Measurements from ENCODE around the gene OR56A5.

DNA sequence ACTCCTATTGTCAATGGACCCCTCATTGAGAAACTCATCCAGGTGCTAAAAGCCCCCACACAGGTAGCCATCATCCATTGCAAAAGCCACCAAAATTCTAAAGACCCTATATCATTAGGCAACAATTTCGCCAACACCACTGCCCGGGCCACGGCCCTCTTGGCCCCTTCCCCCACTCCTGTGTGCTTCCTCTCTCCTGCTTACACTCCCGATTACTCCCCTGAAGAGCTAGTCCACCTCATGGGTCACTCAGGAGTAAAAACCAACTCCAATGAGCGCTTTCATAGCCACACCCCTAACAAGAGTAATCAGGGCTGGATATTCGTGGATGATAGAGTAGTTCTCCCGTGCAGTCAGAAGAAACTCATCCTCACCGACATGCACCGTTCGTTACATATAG, 35.2 kb downstream of the OR56A5 start:
- TF ChIP-seq, protein P1, sequence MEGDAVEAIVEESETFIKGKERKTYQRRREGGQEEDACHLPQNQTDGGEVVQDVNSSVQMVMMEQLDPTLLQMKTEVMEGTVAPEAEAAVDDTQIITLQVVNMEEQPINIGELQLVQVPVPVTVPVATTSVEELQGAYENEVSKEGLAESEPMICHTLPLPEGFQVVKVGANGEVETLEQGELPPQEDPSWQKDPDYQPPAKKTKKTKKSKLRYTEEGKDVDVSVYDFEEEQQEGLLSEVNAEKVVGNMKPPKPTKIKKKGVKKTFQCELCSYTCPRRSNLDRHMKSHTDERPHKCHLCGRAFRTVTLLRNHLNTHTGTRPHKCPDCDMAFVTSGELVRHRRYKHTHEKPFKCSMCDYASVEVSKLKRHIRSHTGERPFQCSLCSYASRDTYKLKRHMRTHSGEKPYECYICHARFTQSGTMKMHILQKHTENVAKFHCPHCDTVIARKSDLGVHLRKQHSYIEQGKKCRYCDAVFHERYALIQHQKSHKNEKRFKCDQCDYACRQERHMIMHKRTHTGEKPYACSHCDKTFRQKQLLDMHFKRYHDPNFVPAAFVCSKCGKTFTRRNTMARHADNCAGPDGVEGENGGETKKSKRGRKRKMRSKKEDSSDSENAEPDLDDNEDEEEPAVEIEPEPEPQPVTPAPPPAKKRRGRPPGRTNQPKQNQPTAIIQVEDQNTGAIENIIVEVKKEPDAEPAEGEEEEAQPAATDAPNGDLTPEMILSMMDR (IDR thresholded peaks at IDR 0.05), result no peak
- TF ChIP-seq POLR2A (IDR thresholded peaks at IDR 0.05), result no peak
